Karpas-422 (cell line): ENCODE results near the gene USP7. TPM values are rescaled to one million over a fixed set of nuclear protein-coding genes. Genes with fewer than 3 reads are reported as not detected.
A peak's percentile ranks its signal among the peaks of the same experiment; 100 is the strongest.
"Not testable (repeated sequence)": the region's sequence is repeated elsewhere in the genome, so short reads cannot be mapped to it uniquely, and the experiment has no call there.

ENCODE experiments used
- DNase-seq: peaks from one replicate; pipeline ENCODE4 v3.0.0-alpha.2; 2015
- H2AFZ ChIP-seq: fragments of 200-600 bp; sonication (generic); 2 replicates; pipeline ENCODE4 v1.6.1; 2014; ENCODE audit warnings: antibody characterized with exemption, low read length, mixed read lengths
- H3K27ac ChIP-seq: fragments of 200-600 bp; sonication (generic); 2 replicates; pipeline ENCODE4 v1.5.1; 2014; ENCODE audit warnings: mild to moderate bottlenecking, low read length, moderate library complexity
- H3K27me3 ChIP-seq: fragments of 200-600 bp; sonication (generic); 2 replicates; pipeline ENCODE4 v1.6.1; 2014; ENCODE audit warnings: low read length, mixed read lengths
- H3K36me3 ChIP-seq: fragments of 200-600 bp; sonication (generic); 2 replicates; pipeline ENCODE4 v1.6.1; 2014; ENCODE audit warnings: low read length, mixed read lengths; ENCODE audit not compliant: insufficient read depth
- H3K4me1 ChIP-seq: fragments of 200-600 bp; sonication (generic); 2 replicates; pipeline ENCODE4 v1.6.1; 2014; ENCODE audit warnings: mild to moderate bottlenecking, low read length, mixed read lengths
- H3K4me2 ChIP-seq: fragments of 200-600 bp; sonication (generic); 2 replicates; pipeline ENCODE4 v1.6.1; 2014; ENCODE audit warnings: low read length, low read depth, mild to moderate bottlenecking; ENCODE audit not compliant: poor library complexity, severe bottlenecking
- H3K4me3 ChIP-seq: fragments of 200-600 bp; sonication (generic); 2 replicates; pipeline ENCODE4 v1.5.1; 2014; ENCODE audit warnings: mild to moderate bottlenecking, antibody characterized with exemption, low read length, mixed read lengths
- H3K79me2 ChIP-seq: fragments of 200-600 bp; sonication (generic); 2 replicates; pipeline ENCODE4 v1.6.1; 2014; ENCODE audit warnings: mild to moderate bottlenecking, low read length, mixed read lengths
- H3K9ac ChIP-seq: fragments of 200-600 bp; sonication (generic); 2 replicates; pipeline ENCODE4 v1.6.0; 2014; ENCODE audit warnings: low read length
- H3K9me2 ChIP-seq: fragments of 200-600 bp; sonication (generic), shearing (Covaris generic); replicated peaks from 2 replicates; pipeline ENCODE4 v1.6.0; 2014; ENCODE audit warnings: mild to moderate bottlenecking, low read length, moderate library complexity; ENCODE audit not compliant: insufficient read depth
- H3K9me3 ChIP-seq: fragments of 300-700, 200-600 bp; sonication (generic); 2 replicates; pipeline ENCODE4 v1.6.1; 2014; ENCODE audit warnings: low read length, mixed read lengths
- H4K20me1 ChIP-seq: fragments of 200-600 bp; sonication (generic); 2 replicates; pipeline ENCODE4 v1.6.1; 2014; ENCODE audit warnings: mild to moderate bottlenecking, antibody characterized with exemption, low read length, low read depth; ENCODE audit not compliant: insufficient read depth
- total RNA-seq: library from RNA; depleted of rRNA; stranded (reverse); fragments of >200 nt; shearing (Covaris generic); gene quantifications from 2 replicates; pipeline ENCODE4 v1.2.3, GENCODE V29; 2014; ENCODE audit warnings: low replicate concordance

The USP7 gene
- total RNA-seq, 1 experiment from 2014 or later: 42.5 TPM

DNA sequence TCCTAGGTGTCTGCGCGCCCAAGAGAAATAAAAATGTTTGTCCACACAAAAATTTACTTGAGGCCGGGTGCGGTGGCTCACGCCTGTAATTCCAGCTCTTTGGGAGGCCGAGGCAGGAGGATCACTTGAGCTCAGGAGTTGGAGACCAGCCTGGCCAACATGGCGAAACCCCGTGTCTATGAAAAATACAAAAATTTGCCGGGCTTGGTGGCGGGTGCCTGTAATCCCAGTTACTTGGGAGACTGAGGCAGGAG, 93.8 kb downstream of the USP7 start:
- not testable (repeated sequence) for H3K4me3 ChIP-seq, H3K27ac ChIP-seq, H3K36me3 ChIP-seq, H3K27me3 ChIP-seq, H3K9me3 ChIP-seq, DNase-seq, H3K9ac ChIP-seq, H3K9me2 ChIP-seq, H2AFZ ChIP-seq
- Histone ChIP-seq H3K4me2 (peak overlapping the region; percentile 79), H4K20me1 (peaks cover 11% of the 10 kb centered on the region; the same call in 1 of the 2 replicates), H3K4me1 (peaks cover 51% of the 10 kb centered on the region), H3K79me2 (peaks cover 31% of the 10 kb centered on the region)

- Histone ChIP-seq H3K36me3 (no peaks in the 10 kb centered on the region), H2AFZ (peak overlapping the region; percentile 62; the same call in 1 of the 2 replicates), H3K9me2 (no peaks in the 10 kb centered on the region), H3K4me1 (peaks cover 56% of the 10 kb centered on the region), H4K20me1 (peaks cover 11% of the 10 kb centered on the region; the same call in 1 of the 2 replicates), H3K79me2 (peaks cover 37% of the 10 kb centered on the region), H3K27me3 (no peaks in the 10 kb centered on the region), H3K9me3 (no peaks in the 10 kb centered on the region), H3K9ac (peak overlapping the region; percentile 66), H3K27ac (peak overlapping the region; percentile 45), H3K4me2 (peak overlapping the region; percentile 79), H3K4me3 (peak overlapping the region; percentile 60)
- DNase-seq: no peak
Measured at GRCh38 chr16:8869212-8869987, 94.3 kb downstream of the USP7 start.

- Histone ChIP-seq H2AFZ (peak within 1 kb of the TSS; percentile 80; the same call in 1 of the 2 replicates), H3K9me3 (no peaks in the 10 kb centered on the region), H3K4me3 (peak within 1 kb of the TSS; percentile 92), H3K9me2 (no peaks in the 10 kb centered on the region), H3K79me2 (peaks cover 43% of the 10 kb centered on the region), H4K20me1 (peaks cover 16% of the 10 kb centered on the region; the same call in 1 of the 2 replicates), H3K27ac (peak within 1 kb of the TSS; percentile 92), H3K36me3 (no peaks in the 10 kb centered on the region), H3K27me3 (no peaks in the 10 kb centered on the region), H3K9ac (peak within 1 kb of the TSS; percentile 96), H3K4me2 (peak within 1 kb of the TSS; percentile 93), H3K4me1 (peaks cover 63% of the 10 kb centered on the region)
- peak; percentile 97 for DNase-seq
Measured at GRCh38 chr16:8868416-8869211, 95.1 kb downstream of the USP7 start, which contains the start of gene CARHSP1. Gene CARHSP1 (minus strand): TSS chr16:8869006. CDS start chr16:8859328, 9,678 bp downstream.

- Histone ChIP-seq H3K36me3 (no peaks in the 10 kb centered on the region), H3K9me2 (no peaks in the 10 kb centered on the region), H3K27me3 (no peaks in the 10 kb centered on the region), H3K79me2 (peaks cover 49% of the 10 kb centered on the region), H3K9ac (peak overlapping the region; percentile 96), H3K4me3 (peak overlapping the region; percentile 92), H3K4me1 (peaks cover 63% of the 10 kb centered on the region), H3K9me3 (no peaks in the 10 kb centered on the region), H3K27ac (peak overlapping the region; percentile 92), H3K4me2 (peak overlapping the region; percentile 93), H2AFZ (peak overlapping the region; percentile 80; the same call in 1 of the 2 replicates), H4K20me1 (peaks cover 23% of the 10 kb centered on the region)
- no peak for DNase-seq
Measured at GRCh38 chr16:8867932-8868415, 95.7 kb downstream of the USP7 start.

DNA sequence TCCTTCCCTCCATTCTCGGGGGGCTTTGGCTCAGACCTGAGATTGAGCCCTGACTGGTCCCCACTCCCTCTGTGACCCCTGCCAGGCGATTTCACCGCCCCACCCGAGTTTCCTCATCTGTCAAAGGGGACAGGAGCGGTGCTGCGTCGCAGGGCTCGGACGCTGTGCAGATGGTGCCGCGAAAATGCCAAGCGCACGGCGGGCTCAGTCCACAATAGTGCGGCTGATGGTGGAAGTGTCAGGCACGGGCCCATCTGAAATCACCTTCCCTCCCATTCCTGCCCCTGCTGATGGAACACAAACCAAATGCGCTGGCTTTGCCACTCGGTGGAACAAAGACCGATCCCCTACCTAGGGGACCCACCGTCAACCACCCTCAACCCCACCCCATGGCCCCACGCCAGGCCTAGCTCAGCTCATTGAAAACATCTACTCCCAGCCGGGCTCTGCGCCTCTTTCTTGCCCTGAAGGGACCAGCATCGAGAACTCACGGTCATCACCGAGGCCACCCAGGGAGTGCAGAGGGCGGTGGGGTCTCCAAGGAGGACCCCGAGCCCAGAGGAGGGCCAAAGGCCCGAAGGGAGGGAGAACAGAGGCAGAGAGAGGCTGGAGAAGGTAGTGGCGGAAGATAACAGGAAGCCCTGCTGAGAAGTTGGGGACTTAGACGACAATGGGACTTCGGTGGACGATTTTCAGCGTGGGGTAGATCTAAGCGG, 96.3 kb downstream of the USP7 start:
- Histone ChIP-seq H3K27ac (peak overlapping the region; percentile 92), H4K20me1 (peaks cover 23% of the 10 kb centered on the region), H3K27me3 (no peaks in the 10 kb centered on the region), H3K36me3 (0 out of 2 replicates have a peak, but pooled peaks cover 2% of the 10 kb centered on the region), H3K9me2 (no peaks in the 10 kb centered on the region), H3K4me2 (peak overlapping the region; percentile 93), H3K79me2 (peaks cover 53% of the 10 kb centered on the region), H3K9me3 (no peaks in the 10 kb centered on the region), H3K4me3 (peak overlapping the region; percentile 92), H3K9ac (peak overlapping the region; percentile 96), H3K4me1 (peaks cover 63% of the 10 kb centered on the region), H2AFZ (no peak overlapping the region)
- peak; percentile 74 for DNase-seq

- H3K9me3 ChIP-seq: no peaks in the 10 kb centered on the region
- peak overlapping the region; percentile 96 for H3K9ac ChIP-seq
- no peaks in the 10 kb centered on the region for H3K27me3 ChIP-seq
- H3K4me2 ChIP-seq: peak overlapping the region; percentile 93
- DNase-seq: no peak
- H3K79me2 ChIP-seq: peaks cover 58% of the 10 kb centered on the region
- H3K36me3 ChIP-seq: 0 out of 2 replicates have a peak, but pooled peaks cover 4% of the 10 kb centered on the region
- H3K4me3 ChIP-seq: peak overlapping the region; percentile 92
- H2AFZ ChIP-seq: no peak overlapping the region
- H3K27ac ChIP-seq: peak overlapping the region; percentile 92
- peaks cover 62% of the 10 kb centered on the region for H3K4me1 ChIP-seq
- H3K9me2 ChIP-seq: no peaks in the 10 kb centered on the region
- peaks cover 23% of the 10 kb centered on the region for H4K20me1 ChIP-seq
Measured at GRCh38 chr16:8866884-8867215, 96.9 kb downstream of the USP7 start.

- peaks cover 62% of the 10 kb centered on the region for H3K79me2 ChIP-seq
- H3K9me3 ChIP-seq: no peaks in the 10 kb centered on the region
- H3K4me3 ChIP-seq: peak overlapping the region; percentile 92; the same call in 1 of the 2 replicates
- H3K36me3 ChIP-seq: 0 out of 2 replicates have a peak, but pooled peaks cover 4% of the 10 kb centered on the region
- peak overlapping the region; percentile 93 for H3K4me2 ChIP-seq
- no peaks in the 10 kb centered on the region for H3K27me3 ChIP-seq
- H2AFZ ChIP-seq: no peak overlapping the region
- DNase-seq: no peak
- peaks cover 56% of the 10 kb centered on the region for H3K4me1 ChIP-seq
- H3K27ac ChIP-seq: peak overlapping the region; percentile 47; the same call in 1 of the 2 replicates
- H4K20me1 ChIP-seq: peaks cover 23% of the 10 kb centered on the region
- H3K9ac ChIP-seq: peak overlapping the region; percentile 13; the same call in 1 of the 2 replicates
- no peaks in the 10 kb centered on the region for H3K9me2 ChIP-seq
Measured at GRCh38 chr16:8866118-8866883, 97.4 kb downstream of the USP7 start.
